GM21515 (cell line): ENCODE results near the gene HOXD11.

Experiments used
- ATAC-seq: cut with Tn5 transposase; IDR thresholded peaks from one replicate; pipeline ENCODE4 v1.9.1; 2021; ENCODE audit not compliant: unreplicated experiment

The HOXD11 gene

GRCh38 chr2:176081376-176081836, 25.7 kb upstream of the HOXD11 start:
- ATAC-seq = no peak

GRCh38 chr2:176081837-176082524, 25.1 kb upstream of the HOXD11 start:
- ATAC-seq = no peak

- ATAC-seq = no peak
Observed at GRCh38 chr2:176082525-176082823, 24.6 kb upstream of the HOXD11 start.

GRCh38 chr2:176082824-176083751, 24.0 kb upstream of the HOXD11 start:
- ATAC-seq = no peak

GRCh38 chr2:176083796-176084261, 23.3 kb upstream of the HOXD11 start, which contains the start of gene EVX2:
Gene EVX2 (minus strand): TSS chr2:176083962. CDS start chr2:176083776, 186 bp downstream.
- ATAC-seq = no peak

- no peak for ATAC-seq
Observed at GRCh38 chr2:176084611-176085119, 22.4 kb upstream of the HOXD11 start.

GRCh38 chr2:176085120-176085788, 21.8 kb upstream of the HOXD11 start:
- ATAC-seq = no peak

- ATAC-seq = no peak
Observed at GRCh38 chr2:176085861-176086771, 21.0 kb upstream of the HOXD11 start.

- no peak for ATAC-seq
Observed at GRCh38 chr2:176087330-176088047, 19.6 kb upstream of the HOXD11 start.

- no peak for ATAC-seq
Observed at GRCh38 chr2:176088048-176088936, 18.8 kb upstream of the HOXD11 start.

GRCh38 chr2:176088937-176089842, 17.9 kb upstream of the HOXD11 start:
- ATAC-seq = no peak

- ATAC-seq = no peak
Observed at GRCh38 chr2:176089843-176090395, 17.2 kb upstream of the HOXD11 start.

GRCh38 chr2:176090862-176091261, 16.2 kb upstream of the HOXD11 start:
- no peak for ATAC-seq

- no peak for ATAC-seq
Observed at GRCh38 chr2:176091329-176092258, 15.5 kb upstream of the HOXD11 start.

- ATAC-seq = no peak
Observed at GRCh38 chr2:176092270-176093144, 14.6 kb upstream of the HOXD11 start, which contains the start of gene HOXD13. Gene HOXD13 (plus strand): TSS chr2:176092721. CDS start chr2:176092891, 170 bp downstream.
